Measurements from ENCODE around the gene TAS1R3. TPM values are rescaled to one million over a fixed set of nuclear protein-coding genes. Genes with fewer than 3 reads are reported as not detected.
A peak's percentile ranks its signal among the peaks of the same experiment; 100 is the strongest.

Gene TAS1R3
- total RNA-seq, 3 donors from 2014 or later (not counting 1 experiment from before 2014, with no cell fraction given), result 0.66 to 1.4 (median 1.3) TPM

GRCh38 chr1:1354271-1355247 lies 23.5 kb downstream of the TAS1R3 start:
- no peak overlapping the region for H3K4me3 ChIP-seq (ENCODE audit: low read length)
- H3K9me3 Mint-ChIP-seq, result no peaks in the 10 kb centered on the region
- H3K4me3 Mint-ChIP-seq, result peak overlapping the region; percentile 28
- H3K4me1 Mint-ChIP-seq, result peaks cover 0 to 26% of the 10 kb centered on the region in 2 donors
- DNase-seq (peak in 1 of 2 donors; percentile 63), ATAC-seq (peak in 2 of 3 donors; percentile 34 to 38)
- H3K9me3 ChIP-seq (ENCODE audit: control insufficient read depth, insufficient read depth, low read length), result no peaks in the 10 kb centered on the region
- H3K4me1 ChIP-seq (ENCODE audit: control insufficient read depth, insufficient read depth, low read length), result peaks cover 38% of the 10 kb centered on the region
- intact Hi-C loops (cut with micrococcal nuclease), result loop anchor here (2.0 kb wide), 1 partner anchor 20 kb away; the partner anchor contains the start of gene AURKAIP1
- peaks cover 39% of the 10 kb centered on the region for H3K27me3 ChIP-seq (ENCODE audit: control insufficient read depth, insufficient read depth, low read length)
- WGBS (ENCODE audit: insufficient coverage), result 12% methylated on average over 116 of the region's 116 CpGs
- H3K36me3 Mint-ChIP-seq, result no peaks in the 10 kb centered on the region
- no peaks in the 10 kb centered on the region for H3K36me3 ChIP-seq (ENCODE audit: control insufficient read depth, insufficient read depth, low read length)
- no peak overlapping the region for H3K27ac Mint-ChIP-seq
- TF ChIP-seq, protein P1, sequence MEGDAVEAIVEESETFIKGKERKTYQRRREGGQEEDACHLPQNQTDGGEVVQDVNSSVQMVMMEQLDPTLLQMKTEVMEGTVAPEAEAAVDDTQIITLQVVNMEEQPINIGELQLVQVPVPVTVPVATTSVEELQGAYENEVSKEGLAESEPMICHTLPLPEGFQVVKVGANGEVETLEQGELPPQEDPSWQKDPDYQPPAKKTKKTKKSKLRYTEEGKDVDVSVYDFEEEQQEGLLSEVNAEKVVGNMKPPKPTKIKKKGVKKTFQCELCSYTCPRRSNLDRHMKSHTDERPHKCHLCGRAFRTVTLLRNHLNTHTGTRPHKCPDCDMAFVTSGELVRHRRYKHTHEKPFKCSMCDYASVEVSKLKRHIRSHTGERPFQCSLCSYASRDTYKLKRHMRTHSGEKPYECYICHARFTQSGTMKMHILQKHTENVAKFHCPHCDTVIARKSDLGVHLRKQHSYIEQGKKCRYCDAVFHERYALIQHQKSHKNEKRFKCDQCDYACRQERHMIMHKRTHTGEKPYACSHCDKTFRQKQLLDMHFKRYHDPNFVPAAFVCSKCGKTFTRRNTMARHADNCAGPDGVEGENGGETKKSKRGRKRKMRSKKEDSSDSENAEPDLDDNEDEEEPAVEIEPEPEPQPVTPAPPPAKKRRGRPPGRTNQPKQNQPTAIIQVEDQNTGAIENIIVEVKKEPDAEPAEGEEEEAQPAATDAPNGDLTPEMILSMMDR (IDR thresholded peaks at IDR 0.05), result no peak
- peaks cover 6 to 14% of the 10 kb centered on the region in 2 donors for H3K27me3 Mint-ChIP-seq (ENCODE audit: low read depth in 2 of 2)
- H3K27ac ChIP-seq (ENCODE audit: low read length), result no peak overlapping the region

GRCh38 chr1:1355416-1355815 lies 24.3 kb downstream of the TAS1R3 start:
- Mint-ChIP-seq H3K27me3 (ENCODE audit: low read depth in 2 of 2) (peaks cover 6 to 14% of the 10 kb centered on the region in 2 donors), H3K4me1 (peaks cover 0 to 26% of the 10 kb centered on the region in 2 donors), H3K36me3 (no peaks in the 10 kb centered on the region), H3K9me3 (no peaks in the 10 kb centered on the region), H3K27ac (no peak overlapping the region), H3K4me3 (no peak overlapping the region)
- 3% methylated on average over 52 of the region's 52 CpGs for WGBS (ENCODE audit: insufficient coverage)
- Histone ChIP-seq H3K4me1 (ENCODE audit: control insufficient read depth, insufficient read depth, low read length) (peaks cover 38% of the 10 kb centered on the region), H3K27me3 (ENCODE audit: control insufficient read depth, insufficient read depth, low read length) (peaks cover 39% of the 10 kb centered on the region), H3K27ac (ENCODE audit: low read length) (no peak overlapping the region), H3K9me3 (ENCODE audit: control insufficient read depth, insufficient read depth, low read length) (no peaks in the 10 kb centered on the region), H3K4me3 (ENCODE audit: low read length) (no peak overlapping the region), H3K36me3 (ENCODE audit: control insufficient read depth, insufficient read depth, low read length) (no peaks in the 10 kb centered on the region)
- ATAC-seq (peak in 2 of 3 donors; percentile 48 to 60), DNase-seq (no peak)
- TF ChIP-seq, protein P1 (IDR thresholded peaks at IDR 0.05), result no peak
- intact Hi-C loops (cut with micrococcal nuclease), result loop anchor here (2.0 kb wide), 1 partner anchor 19 kb away; the partner anchor contains the start of gene AURKAIP1

DNA sequence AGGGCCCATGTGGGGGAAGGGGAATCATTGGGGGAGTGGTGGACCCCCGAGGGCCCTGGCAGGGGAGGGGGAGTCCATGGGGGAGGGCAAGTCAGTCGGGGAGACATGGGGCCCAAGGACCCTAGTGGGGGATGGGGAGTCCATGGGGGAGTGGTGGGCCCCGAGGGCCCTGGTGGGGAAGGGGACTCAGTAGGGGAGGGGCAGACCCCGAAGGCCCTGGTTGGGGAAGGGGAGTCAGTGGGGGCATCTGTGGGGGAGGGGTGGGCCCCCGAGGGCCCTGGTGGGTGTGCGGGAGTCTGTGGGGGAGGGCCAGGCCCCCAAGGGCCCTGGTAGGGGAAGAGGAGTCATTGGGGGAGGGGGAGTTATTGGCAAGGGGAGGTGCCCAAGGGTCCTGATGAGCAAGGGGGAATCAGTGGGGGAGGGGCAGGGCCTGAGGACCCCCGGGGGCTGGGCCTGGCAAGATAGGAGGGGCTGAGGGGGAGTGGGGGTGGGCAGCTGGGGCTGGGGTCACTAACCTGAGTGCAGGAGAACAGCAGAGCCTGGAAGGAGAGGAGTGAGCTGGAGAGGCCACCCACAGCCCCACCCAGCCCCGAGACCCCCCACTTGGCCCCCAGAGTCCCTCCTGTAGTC lies 25.2 kb downstream of the TAS1R3 start:
- TF ChIP-seq, protein P1 (IDR thresholded peaks at IDR 0.05), result no peak
- WGBS (ENCODE audit: insufficient coverage), result 52% methylated on average over 7 of the region's 8 CpGs
- H3K36me3 Mint-ChIP-seq, result no peaks in the 10 kb centered on the region
- DNase-seq, result no peak
- H3K27ac ChIP-seq (ENCODE audit: low read length), result no peak overlapping the region
- ATAC-seq, result no peak
- peaks cover 37% of the 10 kb centered on the region for H3K4me1 ChIP-seq (ENCODE audit: control insufficient read depth, insufficient read depth, low read length)
- no peak overlapping the region for H3K4me3 Mint-ChIP-seq
- peaks cover 12 to 20% of the 10 kb centered on the region in 2 donors for H3K27me3 Mint-ChIP-seq (ENCODE audit: low read depth in 2 of 2)
- H3K4me3 ChIP-seq (ENCODE audit: low read length), result no peak overlapping the region
- peaks cover 0 to 26% of the 10 kb centered on the region in 2 donors for H3K4me1 Mint-ChIP-seq
- H3K27ac Mint-ChIP-seq, result no peak overlapping the region
- peaks cover 41% of the 10 kb centered on the region for H3K27me3 ChIP-seq (ENCODE audit: control insufficient read depth, insufficient read depth, low read length)
- no peaks in the 10 kb centered on the region for H3K9me3 Mint-ChIP-seq
- no peaks in the 10 kb centered on the region for H3K36me3 ChIP-seq (ENCODE audit: control insufficient read depth, insufficient read depth, low read length)
- intact Hi-C loops (cut with micrococcal nuclease), result no loop called here
- H3K9me3 ChIP-seq (ENCODE audit: control insufficient read depth, insufficient read depth, low read length), result no peaks in the 10 kb centered on the region

Measured in natural killer cell (primary cell).